Measurements from ENCODE around the gene ANTXRL.
"Not testable (repeated sequence)": the region's sequence is repeated elsewhere in the genome, so short reads cannot be mapped to it uniquely, and the experiment has no call there.

Gene ANTXRL

DNA sequence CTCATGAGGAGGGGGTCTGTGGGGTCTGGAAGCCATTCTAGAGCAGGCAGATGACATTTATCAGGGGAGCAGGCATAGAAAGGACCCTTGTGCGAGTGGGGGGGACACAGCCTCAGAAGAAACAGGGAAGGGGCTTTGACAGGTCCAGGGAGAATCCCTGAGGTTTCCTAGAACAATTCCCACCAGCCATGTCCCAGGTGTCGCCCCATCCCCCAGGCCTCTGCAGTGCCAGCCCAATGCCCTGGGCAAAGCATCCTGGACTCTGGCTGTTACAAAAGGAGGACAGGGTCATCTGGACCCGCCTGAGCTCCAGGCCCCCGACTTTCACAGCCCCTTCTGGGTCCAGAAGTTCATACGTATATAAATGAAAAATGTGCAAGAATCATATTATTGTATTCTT lies 80.4 kb downstream of the ANTXRL start:
- not testable (repeated sequence) for H3K27ac ChIP-seq (ENCODE audit: low read length); H3K36me3 ChIP-seq (ENCODE audit: control insufficient read depth in 1 of 2, insufficient read depth in 2 of 2, low read length in 2 of 2); H3K4me1 ChIP-seq (ENCODE audit: control insufficient read depth in 1 of 2, insufficient read depth in 2 of 2, low read length in 2 of 2); H3K9me3 ChIP-seq (ENCODE audit: control insufficient read depth in 1 of 2, low read length in 2 of 2); H3K27me3 ChIP-seq (ENCODE audit: low read depth, low read length); H3K4me3 ChIP-seq (ENCODE audit: low read depth in 1 of 2, low read length in 2 of 2)

DNA sequence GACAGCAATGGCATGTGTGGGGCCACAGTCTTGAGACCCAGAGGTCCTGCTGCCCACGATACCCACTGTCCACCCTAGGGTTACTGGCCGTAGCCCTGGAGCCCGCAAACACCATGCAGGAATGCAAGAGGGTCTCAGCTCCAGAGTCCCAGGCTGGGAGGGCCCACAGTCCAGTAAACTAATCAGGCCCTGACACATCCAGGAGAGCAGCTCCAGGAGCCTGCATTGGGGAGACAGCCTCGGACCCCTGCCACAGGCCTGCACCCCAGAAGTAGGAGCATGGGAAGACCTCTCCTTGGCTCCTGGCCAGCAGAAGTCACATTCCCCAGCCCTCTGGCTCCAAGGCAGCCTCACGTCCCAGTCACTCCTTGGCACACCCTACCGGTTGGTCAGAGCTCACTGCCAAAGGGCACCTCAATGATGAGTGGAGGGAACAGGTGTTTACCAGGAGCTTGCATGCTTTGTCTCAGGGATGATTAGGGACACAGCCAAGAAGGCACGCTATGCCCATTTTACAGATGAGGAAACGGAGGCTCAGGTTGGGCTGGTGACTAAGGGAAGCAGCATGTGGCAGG lies 81.0 kb downstream of the ANTXRL start:
- H3K27ac ChIP-seq (ENCODE audit: low read length); H3K4me1 ChIP-seq (ENCODE audit: control insufficient read depth in 1 of 2, insufficient read depth in 2 of 2, low read length in 2 of 2); H3K4me3 ChIP-seq (ENCODE audit: low read depth in 1 of 2, low read length in 2 of 2); H3K36me3 ChIP-seq (ENCODE audit: control insufficient read depth in 1 of 2, insufficient read depth in 2 of 2, low read length in 2 of 2); H3K9me3 ChIP-seq (ENCODE audit: control insufficient read depth in 1 of 2, low read length in 2 of 2); H3K27me3 ChIP-seq (ENCODE audit: low read depth, low read length): not testable (repeated sequence)

DNA sequence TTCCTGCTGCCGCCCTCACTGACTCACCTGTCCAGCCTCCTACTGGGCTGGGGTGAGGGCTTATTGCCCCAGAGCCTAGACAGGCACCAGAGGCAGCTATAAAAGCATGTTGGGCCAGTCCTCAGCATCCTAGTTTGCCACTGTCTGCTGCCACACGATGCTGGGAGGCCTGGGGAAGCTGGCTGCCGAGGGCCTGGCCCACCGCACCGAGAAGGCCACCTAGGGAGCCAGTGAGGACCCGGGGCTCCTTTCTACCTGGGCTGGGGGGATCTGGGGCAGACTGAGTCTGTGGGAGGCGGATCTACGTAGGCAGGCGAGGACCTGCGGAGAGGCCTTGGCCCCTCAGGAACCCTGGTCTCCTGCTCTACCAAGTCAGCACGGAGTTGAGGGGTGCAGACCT lies 82.2 kb downstream of the ANTXRL start:
- H3K27me3 ChIP-seq (ENCODE audit: low read depth, low read length); H3K4me3 ChIP-seq (ENCODE audit: low read depth in 1 of 2, low read length in 2 of 2); H3K4me1 ChIP-seq (ENCODE audit: control insufficient read depth in 1 of 2, insufficient read depth in 2 of 2, low read length in 2 of 2); H3K27ac ChIP-seq (ENCODE audit: low read length); H3K36me3 ChIP-seq (ENCODE audit: control insufficient read depth in 1 of 2, insufficient read depth in 2 of 2, low read length in 2 of 2); H3K9me3 ChIP-seq (ENCODE audit: control insufficient read depth in 1 of 2, low read length in 2 of 2): not testable (repeated sequence)

DNA sequence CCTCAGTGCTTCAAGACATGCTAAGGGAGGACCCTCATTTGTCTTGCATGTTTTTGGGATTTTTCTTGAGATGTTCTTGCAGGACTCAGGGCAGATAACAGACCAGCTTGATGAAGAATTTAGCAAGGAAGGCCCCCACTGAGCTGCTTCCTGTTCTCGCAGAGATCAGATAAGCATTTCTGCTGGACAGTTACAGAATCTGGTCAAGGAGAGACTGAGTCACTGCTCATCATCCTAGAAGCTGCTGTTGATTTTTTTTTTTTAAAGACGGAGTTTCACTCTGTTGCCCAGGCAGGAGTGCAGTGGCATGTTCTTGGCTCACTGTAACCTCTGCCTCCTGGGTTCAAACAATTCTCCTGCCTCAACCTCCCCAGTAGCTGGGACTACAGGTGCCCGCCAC lies 87.6 kb downstream of the ANTXRL start:
- H3K9me3 ChIP-seq (ENCODE audit: control insufficient read depth in 1 of 2, low read length in 2 of 2); H3K27ac ChIP-seq (ENCODE audit: low read length); H3K4me3 ChIP-seq (ENCODE audit: low read depth in 1 of 2, low read length in 2 of 2); H3K36me3 ChIP-seq (ENCODE audit: control insufficient read depth in 1 of 2, insufficient read depth in 2 of 2, low read length in 2 of 2); H3K4me1 ChIP-seq (ENCODE audit: control insufficient read depth in 1 of 2, insufficient read depth in 2 of 2, low read length in 2 of 2); H3K27me3 ChIP-seq (ENCODE audit: low read depth, low read length): not testable (repeated sequence)

- not testable (repeated sequence) for H3K4me1 ChIP-seq (ENCODE audit: control insufficient read depth in 1 of 2, insufficient read depth in 2 of 2, low read length in 2 of 2); H3K9me3 ChIP-seq (ENCODE audit: control insufficient read depth in 1 of 2, low read length in 2 of 2); H3K27ac ChIP-seq (ENCODE audit: low read length); H3K36me3 ChIP-seq (ENCODE audit: control insufficient read depth in 1 of 2, insufficient read depth in 2 of 2, low read length in 2 of 2); H3K27me3 ChIP-seq (ENCODE audit: low read depth, low read length); H3K4me3 ChIP-seq (ENCODE audit: low read depth in 1 of 2, low read length in 2 of 2)
Measured at GRCh38 chr10:46375406-46375805, 88.6 kb downstream of the ANTXRL start, which contains the start of gene ANXA8L1. TSS of gene ANXA8L1 (plus strand) at chr10:46375776. CDS start at chr10:46375852, 76 bp downstream.

DNA sequence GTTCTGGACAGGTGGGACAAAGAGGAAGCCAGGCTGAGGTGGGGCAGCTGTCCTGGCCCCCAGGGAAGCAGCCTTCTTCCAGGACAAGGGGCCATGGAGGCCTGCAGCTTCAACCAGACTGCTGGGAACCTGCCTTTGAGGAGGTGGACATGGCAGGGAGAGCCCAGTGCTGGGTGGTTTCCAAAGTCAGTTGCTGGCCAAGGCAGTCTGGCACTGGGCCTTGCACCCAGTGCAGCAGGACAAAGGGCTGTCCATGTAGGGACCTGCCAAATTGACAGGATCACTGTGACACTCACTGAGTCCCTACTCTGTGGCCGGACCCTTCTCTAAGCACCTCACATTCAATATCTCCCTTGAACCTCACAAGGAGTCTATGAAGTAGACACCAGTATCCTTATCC lies 90.2 kb downstream of the ANTXRL start:
- H3K9me3 ChIP-seq (ENCODE audit: control insufficient read depth in 1 of 2, low read length in 2 of 2); H3K36me3 ChIP-seq (ENCODE audit: control insufficient read depth in 1 of 2, insufficient read depth in 2 of 2, low read length in 2 of 2); H3K4me1 ChIP-seq (ENCODE audit: control insufficient read depth in 1 of 2, insufficient read depth in 2 of 2, low read length in 2 of 2); H3K27me3 ChIP-seq (ENCODE audit: low read depth, low read length); H3K27ac ChIP-seq (ENCODE audit: low read length); H3K4me3 ChIP-seq (ENCODE audit: low read depth in 1 of 2, low read length in 2 of 2): not testable (repeated sequence)

GRCh38 chr10:46377651-46378050 lies 90.9 kb downstream of the ANTXRL start:
- H3K36me3 ChIP-seq (ENCODE audit: control insufficient read depth in 1 of 2, insufficient read depth in 2 of 2, low read length in 2 of 2); H3K4me3 ChIP-seq (ENCODE audit: low read depth in 1 of 2, low read length in 2 of 2); H3K27me3 ChIP-seq (ENCODE audit: low read depth, low read length): not testable (repeated sequence)

GRCh38 chr10:46378108-46378507 lies 91.3 kb downstream of the ANTXRL start:
- not testable (repeated sequence) for H3K4me3 ChIP-seq (ENCODE audit: low read depth in 1 of 2, low read length in 2 of 2); H3K9me3 ChIP-seq (ENCODE audit: control insufficient read depth in 1 of 2, low read length in 2 of 2); H3K36me3 ChIP-seq (ENCODE audit: control insufficient read depth in 1 of 2, insufficient read depth in 2 of 2, low read length in 2 of 2); H3K27ac ChIP-seq (ENCODE audit: low read length); H3K4me1 ChIP-seq (ENCODE audit: control insufficient read depth in 1 of 2, insufficient read depth in 2 of 2, low read length in 2 of 2); H3K27me3 ChIP-seq (ENCODE audit: low read depth, low read length)

More at GRCh38 chr10:46377651-46378050, 90.9 kb downstream of the ANTXRL start:
- not testable (repeated sequence) for H3K4me1 ChIP-seq (ENCODE audit: control insufficient read depth in 1 of 2, insufficient read depth in 2 of 2, low read length in 2 of 2); H3K27ac ChIP-seq (ENCODE audit: low read length); H3K9me3 ChIP-seq (ENCODE audit: control insufficient read depth in 1 of 2, low read length in 2 of 2)

- not testable (repeated sequence) for H3K36me3 ChIP-seq (ENCODE audit: control insufficient read depth in 1 of 2, insufficient read depth in 2 of 2, low read length in 2 of 2); H3K27me3 ChIP-seq (ENCODE audit: low read depth, low read length); H3K4me3 ChIP-seq (ENCODE audit: low read depth in 1 of 2, low read length in 2 of 2); H3K4me1 ChIP-seq (ENCODE audit: control insufficient read depth in 1 of 2, insufficient read depth in 2 of 2, low read length in 2 of 2); H3K9me3 ChIP-seq (ENCODE audit: control insufficient read depth in 1 of 2, low read length in 2 of 2); H3K27ac ChIP-seq (ENCODE audit: low read length)
Measured at GRCh38 chr10:46379233-46379848, 92.5 kb downstream of the ANTXRL start.
